Kidney (tissue), 14 donors: ENCODE measurements around the gene EIF4G3. TPM values are rescaled to one million over a fixed set of nuclear protein-coding genes. Genes with fewer than 3 reads are reported as not detected.
"Not testable (repeated sequence)": the region's sequence is repeated elsewhere in the genome, so short reads cannot be mapped to it uniquely, and the experiment has no call there.

Experiments used
- DNase-seq, 5 donors: peaks; one replicate each; pipeline ENCODE4 v3.0.0-alpha.2; 2013 to 2020
- FAIRE-seq: peaks from 2 replicates; lab custom pipeline; 2012; peaks lifted over from hg19 to GRCh38; lab: Jason Lieb, UNC
- H3K27ac ChIP-seq, 2 donors: one replicate each; pipeline ENCODE4 v1.7.0; 2013; ENCODE audit warnings: low read depth in 2 of 2, low read length in 2 of 2, inconsistent platforms in 1 of 2
- H3K27me3 ChIP-seq: one replicate; pipeline ENCODE4 v1.7.1; 2013; ENCODE audit warnings: low read length, inconsistent platforms; ENCODE audit not compliant: control insufficient read depth, insufficient read depth
- H3K36me3 ChIP-seq, 3 donors: one replicate each; pipeline versions ENCODE4 v1.7.0 to v1.7.1; 2013; ENCODE audit warnings: low read length in 3 of 3, control low read depth in 1 of 3, inconsistent platforms in 1 of 3; ENCODE audit not compliant: insufficient read depth in 3 of 3, control insufficient read depth in 2 of 3
- H3K4me1 ChIP-seq, 3 donors: one replicate each; pipeline versions ENCODE4 v1.7.0 to v1.7.1; 2013; ENCODE audit warnings: low read length in 3 of 3, inconsistent platforms in 1 of 3, low read depth in 1 of 3; ENCODE audit not compliant: control insufficient read depth in 2 of 3, insufficient read depth in 2 of 3
- H3K4me3 ChIP-seq, 3 donors: one replicate each; pipeline versions ENCODE4 v1.7.0 to v1.8.1; 2013; ENCODE audit warnings: low read length in 3 of 3, control low read depth in 1 of 3, inconsistent platforms in 1 of 3
- H3K9ac ChIP-seq, 3 donors: one replicate each; pipeline versions ENCODE4 v1.7.0 to v1.7.1; 2013; ENCODE audit warnings: low read length in 3 of 3, control low read depth in 1 of 3, inconsistent platforms in 1 of 3
- H3K9me3 ChIP-seq, 3 donors: one replicate each; pipeline versions ENCODE4 v1.7.0 to v1.7.1; 2013; ENCODE audit warnings: low read length in 3 of 3, control low read depth in 1 of 3, inconsistent platforms in 1 of 3; ENCODE audit not compliant: control insufficient read depth in 2 of 3, insufficient read depth in 1 of 3
- CTCF ChIP-seq: IDR thresholded peaks from 3 replicates; pipeline ENCODE4 v1.5.1; 2012; ENCODE audit warnings: mild to moderate bottlenecking, moderate library complexity, borderline replicate concordance; ENCODE audit not compliant: insufficient read depth; ENCODE audit errors: extremely low read depth
- intact Hi-C: fragments of 100-400 bp; cut with DNase I; formaldehyde crosslinking; loops from one replicate; pipeline ENCODE4 v1.11.1; 2022
- polyA plus RNA-seq: library from polyadenylated mRNA; stranded (reverse); fragments of 350-450 nt; fragmentation: Illumina TruSeq; extraction: RNeasy Lipid Tissue Mini Kit (QIAGEN cat#74804); gene quantifications from one replicate; pipeline ENCODE4 v1.2.3, GENCODE V29; 2014; ENCODE audit warnings: low read depth, low replicate concordance; ENCODE audit not compliant: insufficient read depth
- total RNA-seq: library from RNA; stranded (reverse); fragmentation: NEBNext Ultra II Directional; extraction: Animal tissue kit (Norgen Biotek cat#: 25700); gene quantifications from one replicate; pipeline ENCODE4 v1.2.1, GENCODE V29; 2021
- donor health status: control.
- donor health status: control.
- donor health status: control.
- donor health status: control.
- donor health status: control.
- donor health status: DM: yes; HTN: yes; CAD: no.
- donor health status: Normal renal cell carcinoma (clear cell type).

Gene EIF4G3
- total and polyA plus RNA-seq, 2 donors from 2014 or later = 14.8 to 61.6 TPM

DNA sequence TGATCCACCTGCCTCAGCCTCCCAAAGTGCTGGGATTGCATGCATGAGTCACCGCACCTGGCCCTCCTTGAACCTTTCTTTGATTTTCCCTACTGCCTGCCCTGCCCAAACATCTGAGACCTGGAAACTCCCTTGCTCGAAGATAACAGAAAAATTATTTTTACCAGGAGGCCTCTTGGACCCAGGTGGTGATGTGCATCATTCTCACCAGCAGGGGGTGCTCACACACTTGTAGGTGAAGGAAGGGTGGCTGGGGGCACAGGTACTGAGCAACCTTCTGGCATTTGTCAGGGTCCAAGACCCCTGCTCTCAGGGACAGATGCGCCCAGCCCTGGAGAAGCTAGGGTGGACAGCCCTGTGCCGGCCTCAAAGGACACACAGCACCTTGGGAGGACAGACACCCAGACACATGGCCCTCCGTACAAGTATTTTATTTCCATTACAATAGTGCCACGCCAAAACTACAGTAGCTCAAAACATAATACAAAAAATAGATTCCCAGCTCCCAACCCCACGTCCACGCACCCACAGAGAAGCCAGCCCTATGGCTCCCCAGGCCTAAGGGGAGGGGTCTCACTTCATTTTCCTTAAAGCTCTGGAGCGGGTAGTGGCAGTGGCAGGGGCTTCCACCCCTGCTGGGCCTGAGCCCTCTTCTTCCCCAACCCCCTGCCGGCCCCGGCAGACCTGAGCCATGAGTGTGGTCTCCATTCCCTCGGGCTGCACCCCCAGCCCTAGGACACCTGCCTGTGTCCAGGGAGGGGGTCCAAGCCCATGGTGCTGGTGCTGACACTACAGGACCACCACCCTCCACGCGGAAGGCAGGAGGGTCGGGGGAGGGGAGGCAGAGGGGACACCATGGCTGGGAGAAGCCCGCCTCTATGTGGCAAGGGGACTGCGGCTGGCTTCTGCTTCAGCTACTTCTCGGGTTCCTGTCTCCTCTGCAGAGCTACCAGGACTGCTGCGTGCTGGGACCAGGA is 40.4 kb upstream of the EIF4G3 start:
- Histone ChIP-seq H3K4me3 (no peak overlapping the region), H3K9me3 (no peaks in the 10 kb centered on the region), H3K9ac (no peak overlapping the region), H3K4me1 (no peaks in the 10 kb centered on the region), H3K36me3 (peaks cover 0 to 7% (median 4%) of the 10 kb centered on the region in 3 donors), H3K27ac (no peak overlapping the region), H3K27me3 (no peaks in the 10 kb centered on the region)
- peak in 3 of 5 donors; percentile 39 to 73 (median 52) for DNase-seq
- peak; percentile 62 for TF ChIP-seq CTCF
- no peak for FAIRE-seq
- intact Hi-C loops = no loop called here

GRCh38 chr1:21212126-21212525 is 35.4 kb upstream of the EIF4G3 start:
- no peaks in the 10 kb centered on the region for H3K36me3 ChIP-seq
- DNase-seq (no peak), FAIRE-seq (no peak)
- TF ChIP-seq CTCF = no peak
- intact Hi-C loops = no loop called here
- H3K4me3 ChIP-seq = no peak overlapping the region
- H3K9me3 ChIP-seq = no peaks in the 10 kb centered on the region
- no peak overlapping the region for H3K9ac ChIP-seq
- no peaks in the 10 kb centered on the region for H3K27me3 ChIP-seq
- no peak overlapping the region for H3K27ac ChIP-seq
- H3K4me1 ChIP-seq = no peaks in the 10 kb centered on the region

GRCh38 chr1:21208137-21208700 is 31.5 kb upstream of the EIF4G3 start:
- H3K27me3 ChIP-seq, H3K9ac ChIP-seq, DNase-seq, H3K4me1 ChIP-seq, intact Hi-C loops, H3K27ac ChIP-seq, H3K4me3 ChIP-seq, H3K9me3 ChIP-seq, FAIRE-seq, H3K36me3 ChIP-seq: not testable (repeated sequence)

DNA sequence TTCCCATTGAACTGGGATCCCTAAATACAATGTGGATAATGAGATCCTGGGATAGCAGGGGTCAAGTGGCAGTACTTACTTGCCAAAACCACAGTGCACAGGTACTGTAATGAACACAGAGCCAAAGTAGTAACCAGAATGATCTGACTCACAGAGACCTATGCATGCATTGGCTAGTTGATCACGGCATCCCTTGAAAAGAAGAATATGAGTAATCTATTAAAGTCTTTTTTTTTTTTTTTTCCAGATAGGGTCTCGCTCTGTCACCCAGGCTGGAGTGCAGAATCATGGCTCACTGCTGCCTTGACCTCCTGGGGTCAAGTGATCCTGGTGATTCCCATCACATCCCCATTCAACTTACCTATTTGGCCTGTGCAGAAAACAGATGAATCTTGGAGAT is 29.4 kb upstream of the EIF4G3 start:
- TF ChIP-seq CTCF = no peak
- H3K4me1 ChIP-seq = no peaks in the 10 kb centered on the region
- H3K27ac ChIP-seq = no peak overlapping the region
- H3K27me3 ChIP-seq = no peaks in the 10 kb centered on the region
- no peaks in the 10 kb centered on the region for H3K36me3 ChIP-seq
- DNase-seq (no peak), FAIRE-seq (no peak)
- H3K9me3 ChIP-seq = no peaks in the 10 kb centered on the region
- H3K4me3 ChIP-seq = no peak overlapping the region
- intact Hi-C loops = no loop called here
- no peak overlapping the region for H3K9ac ChIP-seq
